ENCODE measurements around the gene AKAIN1.

AKAIN1 gene

DNA sequence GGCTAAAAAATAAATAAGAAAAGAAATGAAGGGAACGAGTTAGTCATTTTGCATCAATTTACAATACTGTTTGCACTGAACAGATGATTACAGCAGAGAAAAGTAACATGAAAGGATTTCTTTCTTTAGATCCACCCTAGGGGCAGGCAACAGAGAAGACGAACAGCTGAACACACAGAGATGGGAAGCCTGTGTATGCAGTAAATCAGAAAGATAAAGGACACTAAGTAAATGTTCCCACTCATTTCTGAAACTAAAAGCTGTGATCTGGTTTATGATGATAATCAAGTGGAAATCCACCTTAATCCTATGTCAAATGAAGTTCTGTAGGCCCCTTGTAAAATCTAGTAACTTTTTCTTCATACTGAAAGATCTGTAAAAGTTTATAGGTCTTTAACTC, 54.2 kb downstream of the AKAIN1 start:
- no peak for DNase-seq (ENCODE audit: low read depth in 1 of 2, low spot score in 1 of 2)
- TF ChIP-seq CTCF (IDR thresholded peaks at IDR 0.05; ENCODE audit: insufficient read depth, low read length) (no peak), POLR2AphosphoS5 (IDR thresholded peaks at IDR 0.05; ENCODE audit: low read depth) (no peak), GABPA (IDR thresholded peaks at IDR 0.05; ENCODE audit: low read depth) (no peak), SPI1 (IDR thresholded peaks at IDR 0.05; ENCODE audit: borderline replicate concordance, low read depth) (no peak)
- TF ChIP-seq, protein P1, sequence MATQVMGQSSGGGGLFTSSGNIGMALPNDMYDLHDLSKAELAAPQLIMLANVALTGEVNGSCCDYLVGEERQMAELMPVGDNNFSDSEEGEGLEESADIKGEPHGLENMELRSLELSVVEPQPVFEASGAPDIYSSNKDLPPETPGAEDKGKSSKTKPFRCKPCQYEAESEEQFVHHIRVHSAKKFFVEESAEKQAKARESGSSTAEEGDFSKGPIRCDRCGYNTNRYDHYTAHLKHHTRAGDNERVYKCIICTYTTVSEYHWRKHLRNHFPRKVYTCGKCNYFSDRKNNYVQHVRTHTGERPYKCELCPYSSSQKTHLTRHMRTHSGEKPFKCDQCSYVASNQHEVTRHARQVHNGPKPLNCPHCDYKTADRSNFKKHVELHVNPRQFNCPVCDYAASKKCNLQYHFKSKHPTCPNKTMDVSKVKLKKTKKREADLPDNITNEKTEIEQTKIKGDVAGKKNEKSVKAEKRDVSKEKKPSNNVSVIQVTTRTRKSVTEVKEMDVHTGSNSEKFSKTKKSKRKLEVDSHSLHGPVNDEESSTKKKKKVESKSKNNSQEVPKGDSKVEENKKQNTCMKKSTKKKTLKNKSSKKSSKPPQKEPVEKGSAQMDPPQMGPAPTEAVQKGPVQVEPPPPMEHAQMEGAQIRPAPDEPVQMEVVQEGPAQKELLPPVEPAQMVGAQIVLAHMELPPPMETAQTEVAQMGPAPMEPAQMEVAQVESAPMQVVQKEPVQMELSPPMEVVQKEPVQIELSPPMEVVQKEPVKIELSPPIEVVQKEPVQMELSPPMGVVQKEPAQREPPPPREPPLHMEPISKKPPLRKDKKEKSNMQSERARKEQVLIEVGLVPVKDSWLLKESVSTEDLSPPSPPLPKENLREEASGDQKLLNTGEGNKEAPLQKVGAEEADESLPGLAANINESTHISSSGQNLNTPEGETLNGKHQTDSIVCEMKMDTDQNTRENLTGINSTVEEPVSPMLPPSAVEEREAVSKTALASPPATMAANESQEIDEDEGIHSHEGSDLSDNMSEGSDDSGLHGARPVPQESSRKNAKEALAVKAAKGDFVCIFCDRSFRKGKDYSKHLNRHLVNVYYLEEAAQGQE (IDR thresholded peaks at IDR 0.05; ENCODE audit: insufficient replicate concordance, low read depth): no peak
- Histone ChIP-seq H3K27me3 (ENCODE audit: insufficient read depth, poor library complexity, severe bottlenecking) (peaks cover 8% of the 10 kb centered on the region), H3K4me3 (replicated peaks; ENCODE audit: insufficient read depth, low read length) (no peak overlapping the region), H3K27ac (replicated peaks) (no peak overlapping the region)

GRCh38 chr18:5142131-5142530, 54.9 kb downstream of the AKAIN1 start:
- TF ChIP-seq GABPA (IDR thresholded peaks at IDR 0.05; ENCODE audit: low read depth): no peak
- TF ChIP-seq, protein P1 (IDR thresholded peaks at IDR 0.05; ENCODE audit: insufficient replicate concordance, low read depth): no peak
- TF ChIP-seq CTCF (IDR thresholded peaks at IDR 0.05; ENCODE audit: insufficient read depth, low read length): no peak
- TF ChIP-seq SPI1 (IDR thresholded peaks at IDR 0.05; ENCODE audit: borderline replicate concordance, low read depth): no peak
- no peak for TF ChIP-seq POLR2AphosphoS5 (IDR thresholded peaks at IDR 0.05; ENCODE audit: low read depth)
- no peak for DNase-seq (ENCODE audit: low read depth in 1 of 2, low spot score in 1 of 2)
- Histone ChIP-seq H3K27me3 (ENCODE audit: insufficient read depth, poor library complexity, severe bottlenecking) (peaks cover 5% of the 10 kb centered on the region), H3K27ac (replicated peaks) (no peak overlapping the region), H3K4me3 (replicated peaks; ENCODE audit: insufficient read depth, low read length) (no peak overlapping the region)

GRCh38 chr18:5137261-5137660, 59.8 kb downstream of the AKAIN1 start:
- Histone ChIP-seq H3K4me3 (replicated peaks; ENCODE audit: insufficient read depth, low read length) (no peak overlapping the region), H3K27ac (replicated peaks) (no peak overlapping the region), H3K27me3 (ENCODE audit: insufficient read depth, poor library complexity, severe bottlenecking) (no peaks in the 10 kb centered on the region)
- DNase-seq (ENCODE audit: low read depth in 1 of 2, low spot score in 1 of 2): no peak
- no peak for TF ChIP-seq CTCF (IDR thresholded peaks at IDR 0.05; ENCODE audit: insufficient read depth, low read length)
- TF ChIP-seq, protein P1 (IDR thresholded peaks at IDR 0.05; ENCODE audit: insufficient replicate concordance, low read depth): no peak
- TF ChIP-seq POLR2AphosphoS5 (IDR thresholded peaks at IDR 0.05; ENCODE audit: low read depth): no peak
- TF ChIP-seq GABPA (IDR thresholded peaks at IDR 0.05; ENCODE audit: low read depth): no peak
- TF ChIP-seq SPI1 (IDR thresholded peaks at IDR 0.05; ENCODE audit: borderline replicate concordance, low read depth): no peak

All from HL-60 (cell line).